Fibroblast of skin of scalp (primary cell): Measurements from ENCODE around the gene VSX1.
A peak's percentile ranks its signal among the peaks of the same experiment; 100 is the strongest.

Experiments used
- DNase-seq: peaks from one replicate; pipeline ENCODE4 v3.0.0-alpha.2; 2013

The VSX1 gene

DNA sequence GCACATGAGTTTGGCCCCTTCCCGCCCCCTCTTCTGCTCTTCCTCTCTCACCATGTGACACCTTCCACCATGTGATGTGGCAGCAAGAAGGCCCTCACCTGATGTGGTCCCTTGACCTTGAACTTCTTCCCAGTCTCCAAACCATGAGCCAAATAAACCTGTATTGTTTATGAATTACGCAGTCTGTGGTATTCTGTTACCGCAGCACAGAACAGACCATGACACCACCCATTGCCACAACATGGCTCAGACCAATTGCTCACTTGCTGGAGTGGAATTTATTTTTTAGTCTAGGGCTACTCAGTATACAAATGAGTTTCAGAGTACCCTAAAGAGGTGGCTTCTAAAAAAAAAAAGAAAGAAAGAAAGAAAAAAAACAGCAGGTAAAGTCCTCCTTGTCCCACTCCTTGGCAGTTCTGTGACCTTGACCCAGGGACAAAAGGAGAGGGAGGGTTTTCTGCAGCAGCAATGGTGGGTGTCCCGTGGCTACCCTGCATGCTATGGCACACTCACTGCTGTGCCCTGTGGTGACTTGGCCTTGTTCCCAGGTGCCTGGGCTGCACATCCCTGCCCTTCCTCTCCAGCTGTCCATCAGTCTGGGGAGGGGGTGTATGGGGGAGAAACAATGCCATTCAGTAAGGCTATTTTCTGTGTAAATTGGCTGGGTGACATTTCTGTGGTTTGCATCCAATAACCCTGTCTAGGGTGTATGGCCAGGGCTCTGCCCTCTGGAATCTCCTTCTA, 5.4 kb upstream of the VSX1 start:
- no peak for DNase-seq

DNA sequence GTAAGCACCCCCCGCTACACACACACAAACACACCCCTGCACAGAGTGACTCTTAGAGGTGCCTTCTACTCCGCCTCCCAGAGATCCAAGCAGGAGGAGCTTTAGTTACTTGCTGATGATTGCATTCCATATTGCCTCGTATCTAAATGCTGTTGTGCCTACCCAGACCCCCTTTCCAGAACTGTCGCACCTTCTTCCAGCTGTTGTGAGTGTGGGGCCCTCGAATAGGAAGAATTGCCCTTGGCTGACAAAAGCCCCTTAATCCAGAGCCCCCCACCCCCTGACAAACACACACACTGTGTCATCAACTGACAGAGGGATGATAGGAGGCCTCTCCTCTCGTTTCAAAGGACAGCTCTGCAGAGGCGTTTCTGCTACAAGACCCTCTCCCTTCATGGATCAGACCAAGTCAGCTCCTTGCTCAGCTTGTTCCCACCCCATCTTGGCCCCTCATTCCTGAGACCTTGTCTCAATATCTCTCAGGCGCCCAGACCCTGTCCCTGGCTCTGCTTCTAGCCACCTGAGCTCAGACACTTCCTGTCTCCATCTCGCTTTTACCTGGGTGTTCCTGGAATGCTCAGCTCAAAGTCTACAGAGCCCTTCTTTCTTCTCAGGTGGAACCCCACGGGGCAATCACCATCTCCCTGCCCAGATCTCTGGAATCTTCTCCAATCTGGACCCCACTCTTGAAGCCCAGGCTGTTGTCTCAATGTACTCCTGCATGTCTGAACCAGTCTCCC, 4.0 kb upstream of the VSX1 start:
- DNase-seq = no peak

DNA sequence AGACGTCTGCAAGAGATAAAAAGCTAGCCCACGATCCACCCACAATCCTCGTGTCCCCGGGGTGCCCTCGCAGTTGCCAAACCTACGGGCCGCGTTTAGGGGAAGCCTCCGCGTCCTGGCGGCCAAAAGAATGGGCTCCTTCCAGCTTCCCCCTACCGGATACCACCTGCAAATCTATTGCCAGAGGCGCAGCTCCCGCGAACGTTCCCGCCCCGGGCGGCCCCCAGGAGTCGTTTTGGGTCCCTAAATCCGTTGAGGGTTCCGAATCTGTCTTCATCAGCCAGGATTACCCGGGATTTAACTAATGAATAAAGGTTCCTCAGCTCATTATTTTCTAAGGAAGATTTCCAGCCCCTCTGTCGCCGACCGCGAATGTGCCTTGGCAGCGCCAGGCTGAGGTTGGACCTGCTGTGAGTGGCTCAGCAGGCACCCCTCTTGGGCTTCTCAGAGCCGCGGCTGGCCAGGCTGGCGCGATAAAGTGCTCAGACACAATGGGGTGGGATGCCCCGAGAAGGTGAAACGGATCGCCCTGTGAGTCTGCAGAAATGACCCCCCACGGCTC, 2.8 kb upstream of the VSX1 start:
- no peak for DNase-seq

DNA sequence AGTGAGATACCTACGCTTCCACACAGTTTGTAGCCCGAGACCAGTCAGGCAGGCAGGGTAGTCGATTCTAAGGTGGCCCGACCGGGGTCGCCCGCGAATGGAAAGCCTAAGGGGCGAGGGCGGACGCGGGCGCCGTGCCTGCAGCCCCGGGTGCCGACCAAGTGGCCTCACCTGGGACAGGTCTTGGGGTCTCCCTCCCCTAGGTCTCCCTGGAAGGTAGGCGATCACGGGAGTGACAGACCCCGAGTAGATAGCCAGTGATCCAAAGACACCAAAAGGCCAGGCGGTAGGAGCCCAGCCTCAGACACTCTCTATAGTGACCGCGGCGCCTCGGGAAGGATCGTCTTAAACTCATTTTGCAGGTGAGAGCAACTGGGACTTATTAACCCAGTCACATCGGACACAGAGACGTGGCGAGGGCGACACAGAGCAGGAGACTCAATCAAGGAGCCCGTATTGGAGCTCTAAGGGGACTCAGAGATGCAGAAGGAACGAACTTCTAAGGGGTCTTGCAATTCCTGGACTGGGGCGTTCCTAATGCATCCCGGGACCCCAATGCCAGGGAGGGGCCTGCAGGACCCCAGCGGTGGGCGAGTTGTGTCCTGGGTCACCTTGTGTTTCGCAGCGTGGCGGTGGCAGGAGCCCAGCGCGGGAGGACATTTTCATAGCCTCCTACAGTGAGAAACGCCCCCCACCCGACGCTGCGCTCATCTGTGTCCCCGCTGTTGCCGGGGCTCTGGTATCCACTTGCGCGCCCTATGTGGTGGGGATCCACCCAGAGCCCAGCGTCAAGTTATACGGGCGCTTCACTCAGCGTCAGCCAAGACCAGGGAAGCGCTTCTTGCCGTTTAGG, 2.1 kb upstream of the VSX1 start:
- DNase-seq = no peak

DNA sequence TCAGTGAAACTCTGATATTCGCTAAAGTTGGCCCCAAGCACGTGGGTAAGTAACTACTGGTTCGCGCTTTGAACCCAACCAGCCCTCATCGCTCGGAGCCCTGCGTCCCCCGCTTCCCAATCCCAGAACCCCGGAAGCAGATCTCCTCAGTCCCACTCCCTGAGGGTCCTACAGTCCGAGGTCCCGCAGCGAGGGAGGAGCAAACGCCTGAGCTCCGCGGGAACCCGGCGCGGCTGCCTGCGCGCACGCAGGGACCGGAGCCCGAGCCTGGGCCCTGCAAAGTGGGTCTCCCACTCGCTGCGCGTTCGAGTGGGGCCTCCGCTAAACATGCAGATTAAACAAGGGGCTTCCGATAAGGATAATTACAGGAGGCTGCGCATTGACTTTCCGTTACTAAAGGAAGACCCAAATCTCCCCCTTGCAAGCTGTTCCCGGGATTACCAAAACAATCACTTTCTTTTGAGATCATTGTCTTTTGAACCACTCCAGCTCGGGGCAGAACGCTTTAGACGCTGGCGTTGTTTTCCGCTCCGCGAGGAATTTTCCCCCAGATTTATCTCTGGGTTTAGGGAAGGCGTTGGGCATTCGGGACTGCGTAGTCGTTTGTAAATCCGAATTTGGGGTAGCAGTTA, 1.3 kb upstream of the VSX1 start:
- DNase-seq = no peak

DNA sequence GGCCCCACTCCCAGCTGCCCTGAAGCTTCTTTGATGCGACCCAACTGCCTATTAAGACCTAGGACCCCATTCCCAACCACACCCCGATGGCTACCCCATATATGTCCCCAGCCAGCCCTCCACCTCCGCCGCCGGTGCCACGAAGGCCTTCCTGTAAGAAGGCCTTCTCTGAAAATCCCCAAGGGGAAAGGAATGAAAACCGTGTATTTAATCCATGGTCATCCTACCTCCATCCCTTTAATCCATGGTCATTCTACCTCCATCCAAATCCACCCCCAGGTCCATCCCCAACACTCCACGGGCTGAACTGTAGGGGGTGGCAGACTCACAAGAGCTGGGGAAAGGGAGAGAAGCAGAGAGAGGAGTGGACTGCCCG, 545 bp upstream of the VSX1 start:
- no peak for DNase-seq

DNA sequence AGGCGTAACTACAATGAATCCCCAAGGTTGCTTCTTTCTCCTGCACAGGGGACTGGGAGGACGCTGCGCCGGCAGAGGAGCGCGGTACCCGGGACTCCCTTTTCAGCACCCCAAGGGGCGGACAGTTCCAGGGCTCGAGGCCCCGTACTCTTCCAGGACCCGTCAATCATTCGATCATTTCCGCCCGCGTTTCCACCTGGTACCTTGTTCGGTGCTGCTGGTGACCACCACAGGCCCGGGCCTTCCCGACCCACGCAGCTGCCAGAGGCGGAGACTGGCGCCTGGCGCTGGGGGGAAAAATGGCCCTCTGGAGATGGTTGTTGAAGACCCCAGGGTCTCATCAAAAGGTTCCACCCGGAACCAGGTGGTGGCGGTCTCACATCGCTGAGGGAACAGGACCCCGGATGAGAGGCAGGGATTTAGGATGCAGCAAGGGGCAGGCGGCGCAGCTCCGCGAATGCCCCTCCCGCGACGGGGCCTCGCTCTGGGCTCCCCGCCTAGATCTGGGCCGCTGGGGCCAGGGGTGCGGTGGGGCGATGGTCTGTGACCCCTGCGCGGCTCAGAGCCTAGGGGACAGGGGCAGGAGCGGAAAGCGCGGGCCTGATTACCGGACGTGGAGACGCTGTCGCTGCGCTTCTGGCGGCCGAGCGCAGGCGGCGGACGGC, 744 bp downstream of the VSX1 start:
- peak; percentile 22 for DNase-seq

DNA sequence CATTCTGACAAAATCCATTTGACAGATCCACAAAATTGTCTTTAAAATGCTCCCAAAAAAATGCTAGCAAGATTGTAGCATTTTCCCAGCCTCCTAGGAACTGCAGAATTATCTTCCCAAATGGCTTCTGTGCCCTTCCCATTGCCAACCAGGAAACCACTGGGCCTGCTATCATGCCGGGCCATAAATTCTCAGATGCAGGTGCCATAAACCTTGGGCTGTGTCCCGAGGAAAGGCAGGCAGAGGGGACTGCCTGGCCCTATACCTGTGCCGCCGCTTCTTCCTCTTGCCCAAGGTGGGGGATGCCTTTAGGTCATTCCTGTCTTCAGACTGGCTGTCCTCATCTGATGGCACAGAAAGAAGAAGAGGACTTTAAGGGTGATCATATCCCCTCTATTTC, 2.8 kb downstream of the VSX1 start:
- DNase-seq = no peak

DNA sequence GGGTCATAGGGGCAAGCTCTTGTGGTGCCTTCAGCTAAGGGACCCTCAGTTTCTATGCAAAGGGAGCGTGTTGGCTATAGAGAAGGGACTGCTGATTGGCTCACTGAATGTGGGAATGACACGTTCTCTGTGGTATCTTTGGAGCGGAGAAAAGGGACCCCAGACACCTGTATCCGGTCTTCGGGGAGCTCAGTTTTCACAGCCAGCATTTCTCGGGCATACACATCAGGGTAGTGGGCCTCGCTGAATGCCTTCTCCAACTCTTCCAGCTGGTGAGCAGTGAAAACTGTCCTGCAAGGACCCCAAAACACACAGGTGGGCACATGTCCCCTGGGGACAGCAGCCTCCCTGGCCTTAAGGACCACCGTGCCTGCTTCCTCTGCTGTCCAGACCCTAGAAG, 3.3 kb downstream of the VSX1 start:
- no peak for DNase-seq

DNA sequence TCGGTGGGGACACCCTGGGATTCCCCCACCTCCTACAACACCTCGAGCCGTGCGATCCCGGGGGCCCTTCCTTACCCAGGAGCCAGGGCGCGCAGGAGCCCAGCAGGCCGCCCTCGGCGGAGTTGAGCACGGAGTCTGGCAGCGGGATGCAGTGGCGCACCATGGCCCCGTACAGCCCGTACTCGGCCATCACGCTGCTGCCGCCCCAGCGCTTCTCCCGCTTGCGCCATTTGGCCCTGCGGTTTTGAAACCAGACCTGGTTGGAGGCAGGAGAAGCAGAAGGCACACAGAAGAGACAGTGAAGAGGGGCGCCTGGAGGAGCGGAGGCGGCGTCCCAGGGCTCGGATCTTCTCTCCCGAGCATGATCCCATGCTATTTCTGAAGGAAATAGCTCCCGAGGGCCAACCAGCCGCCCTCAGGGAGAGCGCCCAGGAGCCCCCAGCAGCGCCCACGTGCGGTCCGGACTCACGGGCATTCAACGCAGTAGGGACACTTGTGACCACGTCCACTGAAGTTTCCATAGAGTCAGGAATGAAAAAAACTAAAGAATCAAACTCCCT, 4.3 kb downstream of the VSX1 start:
- DNase-seq = no peak

DNA sequence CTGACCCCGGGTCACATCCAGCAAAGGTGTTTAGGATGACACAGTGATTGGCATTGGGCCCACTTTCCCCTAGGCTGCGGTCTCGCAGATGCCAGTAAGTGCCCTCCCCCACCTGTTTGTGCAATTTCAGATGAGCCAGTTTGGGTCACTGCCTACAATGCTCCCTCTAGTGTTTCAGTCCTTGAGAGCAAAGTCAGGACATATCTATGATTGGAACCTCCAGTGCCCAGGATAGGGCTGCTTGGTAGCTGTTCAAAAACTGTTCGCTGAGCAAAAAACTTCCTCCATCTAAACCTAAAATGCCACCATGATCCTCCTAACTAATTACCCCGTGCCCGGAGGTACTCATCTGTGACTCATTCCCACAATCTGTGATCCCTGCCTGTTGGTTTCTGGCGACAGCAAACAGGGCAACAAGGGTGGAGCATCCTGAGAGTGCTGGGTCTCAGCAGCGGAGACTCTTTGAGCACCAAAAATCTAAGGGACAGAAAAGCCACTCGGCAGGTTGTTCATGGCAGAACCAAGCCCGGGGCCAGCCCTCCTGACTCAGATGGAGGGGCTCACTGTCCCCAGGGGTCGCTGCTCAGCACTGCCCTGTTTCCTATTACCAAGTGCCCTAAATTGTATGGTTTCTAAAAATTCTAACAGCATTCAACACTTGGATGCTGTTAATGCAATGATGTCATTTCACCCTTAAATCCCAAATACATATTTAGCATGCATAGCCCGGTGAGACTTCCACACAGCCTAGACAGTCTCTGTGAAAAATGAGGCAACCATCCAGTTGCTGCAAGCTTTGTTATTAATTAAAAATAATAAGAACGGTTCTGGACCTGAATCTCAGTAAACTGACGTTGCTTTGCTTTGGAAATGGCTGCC, 5.0 kb downstream of the VSX1 start:
- peak; percentile 7 for DNase-seq

DNA sequence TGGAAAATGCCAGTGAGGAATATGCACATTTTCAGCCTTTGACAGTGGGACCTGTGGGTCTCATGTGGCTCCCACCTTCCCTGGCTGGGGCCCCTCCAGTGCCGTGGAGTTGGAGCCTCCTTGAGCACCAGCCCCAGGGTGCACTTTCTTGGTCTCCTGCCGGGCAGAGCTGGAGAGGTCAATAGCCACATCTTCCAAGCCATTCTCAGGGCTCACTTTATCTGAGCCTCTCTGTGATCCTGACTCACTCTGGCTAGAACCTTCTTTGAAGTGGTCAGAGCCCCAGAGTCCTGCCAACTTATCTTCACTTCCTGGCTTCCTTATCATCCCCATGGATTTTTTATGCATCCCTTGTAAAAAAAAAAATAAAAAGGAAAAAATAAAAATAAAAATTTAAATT, 5.7 kb downstream of the VSX1 start:
- no peak for DNase-seq

DNA sequence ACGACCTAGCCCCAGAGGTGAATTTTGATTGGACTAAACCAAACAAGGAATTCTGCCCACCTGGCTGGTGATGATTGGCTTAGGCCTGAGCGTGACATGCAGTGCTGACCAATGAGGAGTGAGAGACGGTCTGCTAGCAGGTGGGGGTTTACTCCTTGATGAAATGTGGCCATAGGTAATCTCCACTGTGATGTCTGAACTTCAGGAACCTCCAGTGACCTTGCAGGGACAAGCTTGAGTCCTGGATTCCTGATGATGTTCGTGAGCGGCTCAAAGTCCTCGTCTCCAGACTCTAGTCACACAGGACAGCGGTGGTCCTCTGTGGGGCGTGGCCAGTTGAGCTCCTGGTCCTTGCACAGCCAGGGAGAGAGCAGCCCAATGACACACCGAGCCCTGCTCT, 8.4 kb downstream of the VSX1 start:
- no peak for DNase-seq

DNA sequence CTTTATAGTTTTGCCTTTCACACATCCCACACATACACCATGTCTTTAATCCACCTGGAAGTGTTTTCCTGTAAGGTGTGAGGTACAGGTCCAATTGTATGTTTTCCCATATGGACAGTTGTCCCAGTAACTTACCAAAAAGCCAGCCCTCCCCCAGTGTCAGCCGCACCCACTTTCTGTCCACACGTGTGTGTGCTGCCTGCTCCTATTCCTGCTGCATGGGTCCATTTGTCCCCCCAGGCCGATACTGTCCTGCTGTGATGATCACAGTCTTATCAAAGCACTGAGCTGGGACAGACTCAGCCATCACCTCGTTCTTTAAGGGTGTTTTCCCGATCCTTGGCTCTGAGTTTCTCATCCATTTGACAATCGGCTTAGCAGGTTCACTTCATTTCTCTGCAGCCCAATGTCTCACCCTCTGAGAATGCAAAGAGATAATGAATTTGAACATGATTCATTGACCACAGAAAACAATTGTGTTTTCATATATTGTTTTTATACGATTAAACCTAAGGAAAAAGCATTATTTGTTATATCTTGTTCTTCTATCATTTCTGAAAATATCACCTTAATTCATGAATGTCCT, 9.6 kb downstream of the VSX1 start:
- no peak for DNase-seq

DNA sequence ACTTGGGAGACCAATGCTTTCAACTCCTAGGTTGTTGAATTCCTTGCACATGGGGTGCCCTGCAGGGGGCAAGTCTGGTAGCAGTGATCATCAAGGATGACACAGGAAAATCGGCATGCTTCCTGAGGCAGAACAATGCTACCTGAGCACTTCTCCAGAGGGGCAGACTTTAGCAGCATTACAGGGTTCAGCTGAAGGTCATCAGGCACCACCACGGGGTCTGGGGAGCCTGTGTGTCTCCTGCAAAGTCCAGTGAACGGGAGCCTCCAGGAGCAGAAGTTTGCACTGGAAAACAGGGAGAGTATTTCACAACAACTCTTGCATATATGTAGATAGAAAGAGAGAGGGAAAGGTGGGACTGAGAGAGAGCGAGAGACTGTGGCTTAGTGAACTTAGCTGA, 10.2 kb downstream of the VSX1 start:
- no peak for DNase-seq

DNA sequence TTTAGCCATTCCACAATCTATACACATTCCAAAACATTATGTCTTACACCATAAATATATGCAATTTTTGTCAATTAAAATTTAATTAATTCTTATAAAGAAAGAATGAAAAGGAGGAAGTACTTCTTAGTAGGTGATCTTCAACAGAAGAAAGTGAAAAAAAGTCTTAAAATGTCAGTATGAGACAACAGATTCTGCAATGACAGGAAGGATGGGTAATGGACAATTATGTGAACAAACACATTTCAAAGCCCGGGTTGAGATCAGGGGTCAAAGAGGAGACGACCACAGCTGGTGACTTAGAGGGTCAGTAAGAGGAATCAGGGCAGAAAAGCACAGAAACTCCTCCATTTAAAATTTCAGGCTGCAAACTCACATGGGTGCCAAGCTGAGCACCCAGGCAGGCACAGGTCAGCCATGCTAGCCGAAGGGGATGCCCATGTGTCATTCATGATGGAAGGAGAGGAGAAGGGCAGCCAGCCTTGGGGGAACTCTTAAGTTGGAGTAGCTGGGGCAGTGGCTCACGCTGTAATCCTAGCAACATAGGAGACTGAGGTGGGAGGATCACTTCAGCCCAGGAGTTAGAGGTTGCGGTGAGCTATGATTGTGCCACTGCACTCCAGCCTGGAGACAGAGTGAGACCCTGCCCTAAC, 11.0 kb downstream of the VSX1 start:
- DNase-seq = no peak

DNA sequence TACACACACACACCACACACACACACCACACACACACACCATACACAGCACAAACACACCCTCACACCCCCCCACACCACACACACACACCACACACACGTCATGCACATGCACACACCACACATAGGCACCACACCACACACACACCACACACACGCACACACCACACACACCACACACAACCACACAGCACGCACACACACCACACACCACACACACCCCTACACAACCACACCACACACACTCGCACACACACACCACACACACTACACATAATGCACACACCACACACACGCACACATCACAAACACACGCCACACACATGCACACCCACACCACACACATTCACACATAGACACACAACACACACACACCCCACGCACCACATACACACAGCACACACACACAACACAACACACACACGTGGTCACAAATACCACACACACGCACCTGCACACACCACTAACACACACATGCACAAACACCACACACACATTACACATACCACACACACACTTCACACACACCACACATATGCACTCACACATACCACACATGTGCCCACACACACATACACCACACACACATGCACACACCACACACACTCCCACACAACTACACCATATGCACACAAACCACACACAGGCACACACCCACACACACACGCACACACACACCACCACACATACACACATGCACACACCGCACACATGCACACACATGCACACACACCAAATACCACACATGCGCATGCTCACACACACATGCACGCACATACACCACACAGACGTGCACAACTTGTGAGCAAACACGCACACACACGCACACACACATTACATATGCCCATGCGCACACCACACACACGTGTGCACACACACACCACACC, 14.6 kb downstream of the VSX1 start:
- DNase-seq = no peak

DNA sequence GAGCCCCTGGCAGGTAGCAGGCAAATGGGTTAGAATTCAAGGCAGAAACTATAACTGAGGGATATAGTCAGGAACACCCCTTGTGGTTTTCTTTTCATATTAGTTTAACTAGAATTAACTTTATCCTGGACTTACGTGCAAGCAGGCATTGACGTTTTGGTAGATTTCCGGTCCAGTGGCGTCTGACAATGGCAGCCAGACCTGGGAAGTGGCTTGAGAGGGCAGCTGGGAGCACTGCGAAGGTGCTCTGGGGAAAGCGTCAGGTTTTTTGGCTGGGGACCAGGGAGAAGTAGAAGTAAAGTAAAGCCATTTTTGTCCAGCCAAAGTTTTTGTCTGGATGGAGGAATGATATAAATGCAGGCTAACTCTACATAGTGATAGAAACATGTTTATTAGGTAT, 15.6 kb downstream of the VSX1 start:
- DNase-seq = no peak
